SIG-M5 treated with dmso at 0.1 percent for 504 hours (cell line): ENCODE measurements around the gene CCDC142.

Source experiments
- DNase-seq: peaks from one replicate; lab custom pipeline; 2025; ENCODE audit not compliant: unreplicated experiment; lab: John Stamatoyannopoulos, UW

The CCDC142 gene, protein sequence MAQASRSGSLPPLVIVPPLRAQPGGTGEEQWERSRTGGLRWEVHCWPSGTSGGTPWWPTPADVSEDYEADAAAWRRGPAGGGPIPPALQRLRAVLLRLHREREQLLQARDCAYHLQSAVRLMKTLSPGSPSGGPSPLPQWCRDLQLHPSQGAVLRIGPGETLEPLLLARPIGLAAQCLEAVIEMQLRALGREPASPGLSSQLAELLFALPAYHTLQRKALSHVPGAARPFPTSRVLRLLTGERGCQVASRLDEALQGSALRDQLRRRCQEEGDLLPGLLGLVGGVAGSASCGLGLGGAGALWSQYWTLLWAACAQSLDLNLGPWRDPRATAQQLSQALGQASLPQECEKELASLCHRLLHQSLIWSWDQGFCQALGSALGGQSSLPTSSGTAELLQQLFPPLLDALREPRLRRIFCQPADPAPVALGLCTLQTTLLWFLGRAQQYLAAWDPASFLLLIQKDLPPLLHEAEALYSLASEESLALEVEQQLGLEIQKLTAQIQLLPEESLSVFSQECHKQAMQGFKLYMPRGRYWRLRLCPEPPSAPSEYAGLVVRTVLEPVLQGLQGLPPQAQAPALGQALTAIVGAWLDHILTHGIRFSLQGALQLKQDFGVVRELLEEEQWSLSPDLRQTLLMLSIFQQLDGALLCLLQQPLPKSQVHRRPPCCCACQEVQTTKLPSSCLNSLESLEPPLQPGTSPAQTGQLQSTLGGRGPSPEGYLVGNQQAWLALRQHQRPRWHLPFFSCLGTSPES

GRCh38 chr2:74482801-74483674 is at the start of gene CCDC142, which contains the start of gene TTC31:
Gene CCDC142, minus strand, starts transcription at chr2:74482998. Its CDS starts 161 bp downstream, at chr2:74482837.
Gene TTC31, plus strand, starts transcription at chr2:74483081. Its CDS starts 15 bp downstream, at chr2:74483096.
- DNase-seq, result peak; percentile 96

DNA sequence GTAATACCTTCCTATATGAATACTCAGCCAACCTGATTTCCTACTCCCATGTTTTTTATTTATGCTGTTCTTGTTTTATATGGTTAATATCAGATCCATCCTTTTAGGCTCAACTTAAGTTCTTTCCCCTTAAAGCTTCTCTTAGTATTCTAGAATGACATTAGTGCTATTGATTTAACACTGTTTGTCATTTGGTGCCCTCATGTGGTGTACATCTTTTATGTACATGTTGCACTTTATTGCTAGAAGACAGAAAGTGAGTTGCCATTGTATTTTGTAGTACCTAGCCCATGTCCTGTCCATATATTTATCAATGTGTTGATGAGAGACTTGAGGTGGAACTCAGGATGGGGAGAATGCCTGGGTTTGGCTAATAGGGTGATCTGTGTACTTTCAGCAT is 49.4 kb upstream of the CCDC142 start:
- peak; percentile 48 for DNase-seq

DNA sequence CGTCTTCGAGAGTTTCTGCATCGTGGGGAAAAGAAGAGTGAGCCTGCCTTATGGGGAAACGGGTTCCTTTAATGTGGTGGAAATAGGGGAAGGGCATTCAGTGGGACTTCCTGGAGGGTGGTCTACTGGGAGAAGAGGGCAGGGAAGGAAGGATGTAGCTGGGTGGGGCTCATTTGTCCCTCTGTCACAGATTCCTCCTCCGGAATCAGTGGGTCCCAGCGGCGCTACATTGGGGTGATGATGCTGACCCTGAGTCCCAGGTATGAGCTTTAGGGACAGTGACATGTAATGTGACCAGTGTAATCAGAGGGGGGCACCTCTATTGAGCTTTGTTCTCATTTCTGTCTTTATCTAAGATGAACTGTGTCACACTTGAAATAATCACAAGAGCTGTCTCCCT is 48.9 kb upstream of the CCDC142 start:
- no peak for DNase-seq

- peak; percentile 38 for DNase-seq
These were observed 47.7 kb upstream of the CCDC142 start for GRCh38 chr2:74530239-74531187.

GRCh38 chr2:74529357-74530238 is 46.8 kb upstream of the CCDC142 start, which contains the start of the genes AUP1 and HTRA2:
Gene AUP1, minus strand, starts transcription at chr2:74529706. Its CDS starts 77 bp downstream, at chr2:74529629.
Gene HTRA2, plus strand, starts transcription at chr2:74529933. Its CDS starts 74 bp downstream, at chr2:74530007.
- DNase-seq, result peak; percentile 98

DNA sequence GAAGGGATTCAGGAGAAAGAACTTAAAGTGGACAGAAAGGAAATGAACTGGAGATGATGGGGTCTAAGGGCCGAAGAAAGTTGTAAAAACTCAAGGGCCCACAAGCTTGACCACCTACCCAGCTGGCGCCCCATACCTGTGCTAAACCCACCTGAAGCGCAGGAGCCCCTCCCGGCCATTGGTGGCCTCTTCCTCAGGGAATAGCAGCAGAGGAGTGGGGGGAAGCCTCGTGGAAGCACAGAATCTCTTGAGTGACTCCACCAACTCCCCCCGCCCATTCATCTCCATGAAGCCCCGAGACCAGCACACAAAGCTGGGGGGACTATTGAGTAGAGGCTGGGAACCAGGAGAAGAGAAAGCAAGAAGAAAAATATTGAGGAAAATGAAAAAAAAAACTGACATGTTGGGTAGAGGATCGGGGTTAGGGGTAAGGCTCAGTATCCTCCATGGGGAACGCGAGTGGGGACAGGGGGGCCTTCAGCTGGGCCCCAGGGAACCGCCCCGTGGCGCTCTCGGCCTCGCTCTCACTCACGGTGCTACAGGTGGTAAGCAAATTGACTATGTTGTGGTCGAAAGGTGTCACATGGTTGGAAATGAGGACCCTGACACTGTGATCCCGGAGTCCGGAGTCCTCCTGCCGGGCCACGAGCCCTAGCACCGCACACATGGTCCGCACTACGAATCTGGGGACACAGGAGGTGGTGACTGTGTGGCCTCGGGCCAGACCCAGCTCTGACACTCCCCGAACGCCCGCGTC is 46.0 kb upstream of the CCDC142 start:
- DNase-seq, result no peak

- no peak for DNase-seq
These were observed 44.9 kb upstream of the CCDC142 start for GRCh38 chr2:74527741-74528140.

DNA sequence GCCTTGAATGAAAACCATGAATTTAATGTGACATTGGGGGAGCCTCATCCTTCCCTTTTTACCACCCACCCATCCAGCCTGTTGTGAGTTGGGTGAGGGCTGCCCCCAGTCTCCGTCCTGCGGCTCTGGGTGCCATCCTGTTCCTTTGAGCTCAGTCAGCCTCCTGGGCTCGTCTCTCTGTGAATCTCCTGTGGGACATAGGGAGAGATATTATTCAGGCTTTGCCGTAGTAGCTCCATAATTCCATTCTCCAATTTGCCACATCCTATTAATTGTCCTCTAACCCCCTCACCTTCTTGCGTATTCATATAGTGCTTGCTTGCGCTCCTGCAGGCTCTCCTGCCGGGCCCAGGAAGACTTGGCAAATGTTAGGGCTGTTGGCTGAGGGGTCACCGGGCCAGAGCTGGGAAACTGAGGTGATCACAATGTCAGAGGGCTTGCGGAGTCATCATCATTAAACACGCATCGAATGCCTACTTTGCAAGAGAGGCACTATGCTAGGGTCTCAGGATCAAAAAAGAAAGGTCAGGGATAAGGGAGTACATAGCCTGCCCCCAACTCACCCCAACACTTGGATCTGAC is 43.9 kb upstream of the CCDC142 start:
- DNase-seq, result no peak

DNA sequence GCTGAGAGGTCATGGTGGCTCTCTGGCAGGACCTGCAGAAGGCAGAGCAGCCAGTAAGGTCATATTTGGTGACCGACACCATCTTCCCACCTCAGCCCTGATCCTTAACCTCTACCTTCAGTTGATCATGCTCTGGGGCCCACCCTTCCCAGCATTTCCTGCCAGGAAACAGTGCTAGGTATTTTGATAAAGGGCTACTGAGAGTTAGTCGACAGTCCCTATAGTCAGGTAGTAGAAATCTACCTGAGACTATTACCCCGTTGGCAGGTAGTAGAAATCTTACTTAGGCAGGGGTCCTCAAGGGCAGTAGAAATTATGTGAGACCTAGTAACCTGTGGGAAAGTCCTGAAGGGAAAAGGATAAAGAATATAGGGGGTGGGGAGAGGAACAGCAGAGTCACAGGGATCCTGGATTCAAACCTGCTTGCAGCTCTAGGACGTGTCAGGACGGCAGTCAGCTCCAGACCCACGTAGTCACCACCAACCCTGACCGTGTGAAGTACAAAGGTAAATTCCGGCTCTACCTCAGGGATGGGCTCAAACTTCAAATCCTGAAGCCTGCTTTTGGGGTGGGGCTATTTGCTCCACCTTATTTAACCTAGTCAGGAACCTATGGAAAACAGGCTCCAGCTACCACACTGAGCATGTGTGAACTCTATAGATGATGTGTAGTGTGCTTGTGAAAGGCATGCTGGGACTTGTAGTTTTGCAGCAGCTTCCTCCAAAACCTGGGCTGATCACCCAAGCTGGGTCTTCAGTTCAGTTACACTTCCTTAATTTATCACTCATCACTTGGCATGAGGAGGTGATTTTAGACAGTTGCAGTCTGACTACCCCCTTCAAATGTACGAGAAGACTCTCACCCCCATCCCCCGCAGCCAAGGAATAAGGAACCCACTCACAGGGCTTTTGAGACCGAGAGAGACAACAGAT is 43.2 kb upstream of the CCDC142 start, which contains the start of gene DQX1:
Gene DQX1, minus strand, starts transcription at position 515 of the 932 bp plus-strand sequence. Its CDS starts 502 bp downstream, at position 13.
- DNase-seq, result peak; percentile 96

DNA sequence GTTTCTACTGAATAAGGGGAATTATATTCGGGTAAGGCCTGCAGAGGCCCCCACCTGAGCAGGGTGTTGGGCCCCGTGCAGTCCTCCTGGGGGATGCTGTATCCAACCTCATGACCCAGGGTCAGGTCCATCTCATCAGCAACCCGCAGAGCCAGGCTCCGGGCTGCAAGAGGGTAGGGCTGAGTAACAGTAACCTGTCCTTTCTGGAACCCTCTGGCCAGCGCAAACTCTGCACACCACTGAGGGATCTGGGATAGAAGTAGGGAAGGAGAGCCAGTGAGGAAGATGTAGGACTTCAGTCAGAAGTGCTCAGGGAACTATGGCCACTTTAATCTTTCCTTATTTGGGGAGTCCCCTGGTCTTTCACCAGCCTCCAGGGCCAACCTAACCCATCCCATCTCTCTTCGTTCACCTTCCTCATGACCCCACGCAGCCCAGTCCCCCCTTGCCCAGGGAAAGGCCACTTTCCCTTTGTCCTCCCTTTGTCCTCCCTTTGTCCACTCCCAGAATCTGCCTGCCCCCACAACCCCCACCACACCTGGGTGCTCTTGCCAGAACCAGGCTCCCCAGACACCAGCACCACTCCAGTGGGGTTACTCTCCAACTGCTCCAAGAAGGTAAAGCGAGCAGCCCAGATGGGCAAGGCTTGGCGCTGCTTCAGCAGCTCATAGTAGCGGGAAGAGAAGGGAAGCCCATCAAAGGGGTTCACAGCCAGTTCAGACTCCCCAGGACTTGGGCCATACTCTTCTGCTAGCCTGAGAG is 42.3 kb upstream of the CCDC142 start:
- DNase-seq, result no peak

DNA sequence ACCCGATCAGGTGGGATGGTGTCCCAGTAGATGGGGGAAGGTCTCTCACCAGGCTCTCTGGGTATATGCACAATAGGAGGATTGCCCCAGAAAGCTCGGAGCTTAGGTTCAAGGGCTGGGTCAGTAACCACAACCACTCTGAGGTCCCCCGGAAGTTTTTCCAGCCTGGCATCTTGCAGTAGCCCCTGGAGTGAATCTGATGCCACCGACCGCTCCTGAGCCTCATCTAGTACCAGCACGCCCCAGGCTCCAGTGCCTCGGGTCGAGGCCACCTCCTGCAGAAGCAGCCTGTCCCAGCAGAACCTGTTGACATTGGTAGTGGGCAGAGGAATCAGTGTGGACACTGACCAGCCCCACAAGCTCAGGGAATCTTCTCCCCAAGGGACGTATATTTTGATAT is 41.2 kb upstream of the CCDC142 start:
- no peak for DNase-seq

DNA sequence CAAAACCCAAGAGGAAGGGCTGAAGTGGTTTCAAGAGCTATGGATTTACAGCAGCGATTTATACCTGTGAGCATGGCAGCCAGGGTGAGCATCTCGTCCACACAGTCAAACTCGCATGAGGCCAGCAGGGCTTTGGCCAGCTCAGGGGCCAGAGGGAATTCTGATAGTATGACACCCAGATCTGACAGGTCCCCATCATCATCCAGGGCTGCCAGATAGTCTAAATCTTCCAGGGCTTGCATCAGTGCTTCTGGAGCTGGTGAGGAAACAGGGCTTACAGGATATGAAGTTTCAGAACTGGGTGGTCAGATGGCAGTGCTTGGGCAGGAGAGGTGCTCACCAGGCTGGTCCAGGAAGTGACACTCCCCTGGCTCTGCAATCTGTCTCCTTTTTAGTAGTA is 39.7 kb upstream of the CCDC142 start:
- no peak for DNase-seq

DNA sequence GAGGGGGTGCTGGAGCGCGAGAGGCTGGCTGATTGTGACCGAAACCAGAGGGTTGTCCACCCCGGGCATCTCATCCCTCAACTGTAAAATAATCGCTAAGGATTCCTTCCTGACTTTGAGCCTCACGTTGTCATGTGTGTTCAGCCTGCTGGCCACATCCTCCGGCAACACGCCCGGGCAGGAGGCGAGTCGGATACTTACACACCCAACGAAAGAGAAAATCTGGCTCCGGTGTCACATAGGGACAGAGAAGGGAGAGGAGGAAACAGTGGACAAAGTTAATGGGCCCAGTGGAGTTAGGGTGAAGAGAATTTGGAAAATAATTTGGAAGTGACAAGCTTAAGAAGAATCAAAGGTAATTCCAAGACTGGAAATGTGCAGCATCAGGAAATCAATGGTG is 33.9 kb upstream of the CCDC142 start:
- no peak for DNase-seq

DNA sequence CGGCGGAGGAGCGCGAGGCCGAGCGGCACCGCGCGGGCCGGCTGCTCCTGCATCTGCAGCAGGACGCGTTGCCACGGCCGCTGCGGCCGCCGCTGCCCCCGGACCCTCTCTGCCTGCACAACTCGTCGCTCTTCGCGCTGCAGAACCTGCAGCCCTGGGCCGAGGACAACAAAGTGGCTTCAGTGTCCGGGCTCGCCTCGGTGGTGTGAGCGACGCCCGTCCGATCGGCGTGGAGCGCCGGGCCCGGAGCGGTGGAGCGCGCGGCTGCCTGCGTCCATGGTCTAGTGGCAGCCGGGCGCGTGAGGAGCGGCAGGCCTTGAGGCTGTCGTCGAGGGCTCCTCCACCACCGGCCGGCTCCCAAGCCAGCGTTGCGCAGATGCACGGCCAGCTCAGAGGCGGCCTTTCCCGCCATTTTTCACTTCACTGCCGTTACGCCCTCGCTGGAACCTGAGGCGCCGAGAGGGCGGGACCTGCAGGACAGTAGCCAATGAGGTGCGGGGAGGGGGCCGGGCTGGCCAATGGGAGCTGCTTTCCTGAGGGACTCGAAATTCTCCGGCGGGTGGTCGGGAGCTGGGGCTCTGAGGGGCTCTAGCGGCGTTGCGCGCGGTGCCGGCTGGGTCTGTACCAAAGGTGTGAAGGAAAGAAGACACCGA is 33.3 kb upstream of the CCDC142 start:
- DNase-seq, result no peak

DNA sequence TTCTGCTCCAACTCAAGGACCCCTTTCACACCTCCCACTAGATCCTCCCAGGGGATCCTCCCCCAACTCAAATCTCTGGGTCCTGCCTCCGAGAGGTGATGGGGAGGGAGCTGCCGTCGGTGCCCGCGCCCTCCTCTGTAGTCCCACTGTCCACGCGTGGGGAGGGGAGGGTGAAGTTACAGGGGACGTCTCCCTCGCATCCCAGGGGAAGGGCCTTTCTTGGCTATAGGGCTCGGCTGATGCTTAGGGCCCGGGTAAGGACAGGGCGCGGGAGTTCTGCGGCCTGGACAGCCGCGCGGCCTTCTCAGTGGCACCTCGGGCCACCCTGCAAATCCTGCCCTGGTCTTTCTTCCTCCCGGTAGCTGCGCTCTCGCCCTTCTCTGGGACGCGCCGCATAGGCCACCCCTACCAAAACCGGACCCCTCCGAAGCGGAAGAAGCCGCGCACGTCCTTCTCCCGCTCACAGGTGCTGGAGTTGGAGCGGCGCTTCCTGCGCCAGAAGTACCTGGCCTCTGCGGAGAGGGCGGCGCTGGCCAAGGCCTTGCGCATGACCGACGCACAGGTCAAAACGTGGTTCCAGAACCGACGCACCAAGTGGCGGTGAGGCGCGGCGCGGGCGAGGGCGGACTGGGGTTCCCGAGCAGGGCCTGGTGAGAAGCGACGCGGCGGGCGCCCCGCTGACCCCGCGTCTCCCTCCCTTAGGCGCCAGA is 32.6 kb upstream of the CCDC142 start:
- DNase-seq, result no peak
